Muscle of leg (tissue), 11 donors: ENCODE data around the gene RENBP. TPM values are rescaled to one million over a fixed set of nuclear protein-coding genes. Genes with fewer than 3 reads are reported as not detected.
A peak's percentile ranks its signal among the peaks of the same experiment; 100 is the strongest.

Experiments
- DNase-seq: peaks from one replicate; pipeline ENCODE4 v3.0.0; 2013
- H3K27ac ChIP-seq: one replicate; pipeline ENCODE4 v1.5.1; 2013; ENCODE audit warnings: mild to moderate bottlenecking, low read length, control low read depth
- H3K27me3 ChIP-seq: one replicate; pipeline ENCODE4 v1.6.1; 2013; ENCODE audit warnings: low read length; ENCODE audit not compliant: control insufficient read depth, insufficient read depth
- H3K36me3 ChIP-seq: one replicate; pipeline ENCODE4 v1.6.1; 2013; ENCODE audit warnings: low read length; ENCODE audit not compliant: control insufficient read depth, insufficient read depth
- H3K4me1 ChIP-seq: one replicate; pipeline ENCODE4 v1.6.1; 2013; ENCODE audit warnings: low read length; ENCODE audit not compliant: control insufficient read depth, insufficient read depth
- H3K4me3 ChIP-seq: one replicate; pipeline ENCODE4 v1.5.1; 2013; ENCODE audit warnings: low read length, control low read depth
- H3K9me3 ChIP-seq: replicated peaks from 2 replicates; pipeline ENCODE4 v1.6.1; 2013; ENCODE audit warnings: low read depth, low read length; ENCODE audit not compliant: control insufficient read depth
- WGBS: methylation state at CpG from one replicate; pipeline ENCODE4 v1.1.5; 2013; ENCODE audit warnings: missing lambda C conversion rate; ENCODE audit not compliant: insufficient coverage; 5-methylcytosine and 5-hydroxymethylcytosine counted together
- polyA plus RNA-seq, 8 donors: library from polyadenylated mRNA; unstranded; fragments of 120-200 nt; gene quantifications; one replicate each; pipeline versions ENCODE4 v1.2.1 to v1.2.3, GENCODE V29; 2013; ENCODE audit warnings: inconsistent platforms in 1 of 8, low replicate concordance in 1 of 8; ENCODE audit not compliant: insufficient read length in 8 of 8, insufficient read depth in 1 of 8
- total RNA-seq: library from RNA; stranded (reverse); fragments of 120-200 nt; gene quantifications from one replicate; pipeline ENCODE4 v1.2.4, GENCODE V29; 2013

Gene RENBP
- total and polyA plus RNA-seq, 9 donors: 3.1 to 7.2 (median 4.3) TPM

DNA sequence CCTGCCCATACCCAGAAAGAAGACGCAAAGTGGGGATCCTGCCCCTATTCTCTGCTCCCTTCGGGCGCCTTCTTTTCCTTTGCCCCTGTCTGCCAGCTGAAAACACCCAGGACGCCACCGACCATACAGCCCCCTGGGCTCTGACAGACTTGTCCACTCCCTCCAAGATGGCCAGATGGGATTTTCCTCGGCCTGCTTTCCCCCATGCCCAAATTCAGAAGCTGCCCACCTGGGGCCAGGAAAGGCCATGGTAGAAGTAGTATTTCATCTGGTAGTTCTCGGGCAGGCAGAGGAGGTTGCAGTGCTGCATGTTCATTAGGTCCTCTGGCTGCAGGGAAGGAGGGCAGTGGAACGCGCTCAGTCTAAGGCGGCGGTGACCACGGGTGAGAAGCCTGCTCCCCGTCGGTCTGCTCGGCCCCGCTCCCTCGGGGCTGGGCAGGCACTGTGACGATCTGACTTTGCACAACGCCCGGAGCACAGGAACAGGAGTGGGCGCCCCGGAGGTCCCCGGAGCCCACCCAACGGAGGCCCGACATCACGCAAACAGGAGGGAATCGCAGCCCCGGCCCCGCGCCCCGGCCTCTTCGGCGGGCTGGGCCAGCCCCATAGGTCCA lies 10.2 kb downstream of the RENBP start:
- 28% methylated on average over 32 of the region's 33 CpGs for WGBS
- Histone ChIP-seq H3K27ac (no peak overlapping the region), H3K27me3 (peaks cover 29% of the 10 kb centered on the region), H3K4me1 (peaks cover 12% of the 10 kb centered on the region), H3K4me3 (peak overlapping the region; percentile 64), H3K36me3 (peaks cover 33% of the 10 kb centered on the region), H3K9me3 (no peaks in the 10 kb centered on the region)
- DNase-seq: no peak

DNA sequence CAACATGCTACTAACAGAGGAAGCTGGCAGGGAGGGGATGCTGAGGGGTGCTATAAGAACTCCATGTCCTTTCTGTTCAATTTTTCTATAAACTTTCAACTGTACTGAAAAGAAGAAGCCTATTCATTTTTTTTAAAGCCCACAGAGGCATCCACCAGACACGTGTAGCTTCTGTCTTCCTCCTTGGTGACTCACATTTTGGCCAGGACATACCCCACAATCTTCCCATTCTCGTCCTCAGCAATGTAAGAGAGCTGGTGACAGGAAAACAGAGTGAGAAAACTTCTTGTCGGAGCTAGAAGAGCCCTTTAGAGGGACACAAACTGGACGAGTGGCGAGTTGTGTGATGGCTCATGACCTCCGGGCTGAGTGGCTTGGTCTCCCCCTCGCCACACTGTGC lies 10.7 kb downstream of the RENBP start:
- Histone ChIP-seq H3K27me3 (peaks cover 26% of the 10 kb centered on the region), H3K9me3 (no peaks in the 10 kb centered on the region), H3K36me3 (peaks cover 33% of the 10 kb centered on the region), H3K4me1 (peaks cover 15% of the 10 kb centered on the region), H3K27ac (no peak overlapping the region), H3K4me3 (peak overlapping the region; percentile 64)
- no peak for DNase-seq
- 77% methylated on average over 5 of the region's 7 CpGs for WGBS

DNA sequence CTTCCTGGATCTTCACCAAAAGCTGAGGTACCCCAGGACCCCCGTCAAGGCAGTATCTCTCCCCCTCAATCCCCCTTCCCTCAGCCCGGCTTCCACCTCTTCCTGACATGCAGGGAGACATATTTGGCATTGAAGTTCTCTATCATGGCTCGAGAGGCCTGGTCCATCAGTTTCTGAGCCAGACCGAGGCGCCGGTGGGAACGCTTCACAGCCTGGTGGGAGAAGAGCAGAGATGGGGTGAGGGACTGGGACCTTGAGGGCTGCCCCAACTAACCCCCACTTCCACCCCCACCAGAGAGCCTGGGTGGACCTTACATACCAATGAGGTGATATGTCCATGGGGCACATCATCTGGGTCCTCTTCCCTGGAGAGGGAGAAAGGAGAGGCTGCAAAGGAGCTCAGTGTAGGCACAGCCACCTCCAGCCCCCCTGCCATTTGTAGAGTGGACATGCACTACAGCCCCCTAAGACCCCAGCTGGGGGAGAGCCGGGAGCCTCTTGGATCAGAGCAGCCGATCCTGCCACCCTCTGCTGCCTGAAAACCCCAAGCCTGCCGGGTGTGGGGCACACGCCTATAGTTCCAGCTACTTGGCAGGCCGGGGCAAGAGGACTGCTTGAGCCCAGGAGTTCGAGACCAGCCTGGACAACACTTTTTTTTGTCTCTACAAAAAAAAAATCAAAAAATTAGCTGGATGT lies 12.1 kb downstream of the RENBP start:
- Histone ChIP-seq H3K27ac (no peak overlapping the region), H3K4me3 (no peak overlapping the region), H3K9me3 (no peaks in the 10 kb centered on the region), H3K27me3 (peaks cover 19% of the 10 kb centered on the region), H3K36me3 (peaks cover 33% of the 10 kb centered on the region), H3K4me1 (peaks cover 23% of the 10 kb centered on the region)
- 75% methylated on average over 7 of the region's 13 CpGs for WGBS
- DNase-seq: no peak

DNA sequence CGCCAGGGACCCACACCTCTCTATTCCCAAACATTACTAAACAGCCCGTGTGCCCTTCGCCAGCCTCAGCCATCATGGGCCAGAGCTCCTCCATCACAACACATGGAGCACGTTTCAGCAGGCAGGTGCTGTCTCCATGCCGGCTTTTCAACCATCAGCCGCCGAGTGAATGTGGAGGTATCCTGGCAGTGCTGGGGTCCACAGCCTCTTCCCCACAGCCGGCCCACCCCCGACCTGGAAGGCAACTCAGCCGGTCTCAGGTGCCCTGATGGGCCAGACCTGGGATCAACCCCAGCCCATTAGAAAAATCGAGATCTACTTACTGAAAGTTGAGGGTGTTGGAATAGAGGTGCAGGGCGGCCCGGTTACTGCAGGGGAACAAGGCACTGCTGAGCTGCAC lies 12.7 kb downstream of the RENBP start:
- WGBS: 87% methylated on average over 8 of the region's 13 CpGs
- Histone ChIP-seq H3K27me3 (peaks cover 20% of the 10 kb centered on the region), H3K9me3 (no peaks in the 10 kb centered on the region), H3K36me3 (peaks cover 33% of the 10 kb centered on the region), H3K4me1 (peaks cover 29% of the 10 kb centered on the region), H3K27ac (no peak overlapping the region), H3K4me3 (no peak overlapping the region)
- no peak for DNase-seq

DNA sequence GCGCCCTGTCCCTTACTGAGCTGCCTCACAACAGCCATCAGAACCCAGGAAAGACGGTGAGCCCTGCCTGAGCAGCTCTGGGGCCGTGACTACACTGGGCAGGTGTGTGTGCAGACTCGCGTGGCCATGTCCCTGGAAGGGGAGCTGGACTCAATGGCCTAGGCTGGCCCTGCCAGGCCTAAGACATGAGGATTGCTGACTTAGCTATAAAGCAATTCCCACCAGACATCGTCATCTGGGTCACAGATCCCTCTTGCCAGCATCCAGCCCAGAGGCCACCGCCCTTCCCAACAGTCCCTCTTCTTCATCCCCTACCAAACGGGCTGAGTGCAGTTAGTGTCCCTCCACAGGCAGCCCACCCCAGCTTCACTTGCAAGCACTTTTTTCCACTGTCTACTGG lies 13.3 kb downstream of the RENBP start:
- H3K27ac ChIP-seq: no peak overlapping the region
- no peaks in the 10 kb centered on the region for H3K9me3 ChIP-seq
- WGBS: 86% methylated on average over 8 of the region's 8 CpGs
- H3K4me3 ChIP-seq: no peak overlapping the region
- peaks cover 22% of the 10 kb centered on the region for H3K27me3 ChIP-seq
- peaks cover 33% of the 10 kb centered on the region for H3K36me3 ChIP-seq
- peaks cover 34% of the 10 kb centered on the region for H3K4me1 ChIP-seq
- DNase-seq: no peak

DNA sequence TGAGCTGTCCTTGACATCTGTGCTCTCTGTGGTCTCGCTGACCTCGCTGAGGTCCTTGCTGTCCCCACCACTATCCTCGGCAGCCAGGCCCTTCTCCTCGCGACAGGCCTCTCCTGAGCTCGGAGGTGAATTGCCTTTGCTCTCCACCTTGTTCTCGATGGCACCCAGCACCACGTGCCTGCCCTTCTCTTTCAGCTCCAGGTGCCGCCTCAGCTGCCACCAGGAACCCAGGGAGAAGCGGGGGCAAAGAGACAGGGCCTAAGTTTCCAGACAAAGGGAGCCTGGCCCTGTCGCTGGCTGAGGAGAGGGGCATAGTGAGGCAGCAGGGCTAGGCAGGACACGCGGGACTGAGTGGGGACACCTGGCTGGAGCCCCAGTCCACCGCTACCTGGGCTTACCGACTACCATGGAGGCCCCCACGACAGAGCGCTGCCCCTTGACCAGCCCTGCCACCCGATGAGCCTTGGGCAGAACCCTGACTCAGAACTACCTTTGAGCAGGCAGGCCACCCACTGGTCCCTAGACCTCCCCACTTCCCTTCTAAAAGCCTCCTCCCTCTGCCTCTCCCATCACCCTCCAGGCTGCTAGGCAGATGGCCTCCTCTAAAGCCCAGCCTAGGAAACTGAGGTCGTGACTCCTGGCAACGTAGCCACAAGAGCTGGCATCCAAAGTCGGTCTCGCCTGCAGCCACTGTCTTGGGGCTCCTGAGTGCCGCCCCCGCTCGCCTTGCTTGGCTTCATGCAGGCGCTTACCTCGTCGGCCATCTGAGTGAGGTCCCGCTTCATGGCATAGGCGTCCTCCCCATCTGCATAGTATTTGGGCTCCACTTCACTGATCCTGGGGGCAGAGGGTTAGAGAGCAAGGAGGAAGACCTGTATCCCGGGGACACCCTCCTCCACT lies 14.2 kb downstream of the RENBP start:
- Histone ChIP-seq H3K27me3 (peaks cover 24% of the 10 kb centered on the region), H3K9me3 (no peaks in the 10 kb centered on the region), H3K27ac (no peak overlapping the region), H3K36me3 (peaks cover 33% of the 10 kb centered on the region), H3K4me1 (peaks cover 39% of the 10 kb centered on the region), H3K4me3 (no peak overlapping the region)
- 88% methylated on average over 19 of the region's 31 CpGs for WGBS
- DNase-seq: no peak

DNA sequence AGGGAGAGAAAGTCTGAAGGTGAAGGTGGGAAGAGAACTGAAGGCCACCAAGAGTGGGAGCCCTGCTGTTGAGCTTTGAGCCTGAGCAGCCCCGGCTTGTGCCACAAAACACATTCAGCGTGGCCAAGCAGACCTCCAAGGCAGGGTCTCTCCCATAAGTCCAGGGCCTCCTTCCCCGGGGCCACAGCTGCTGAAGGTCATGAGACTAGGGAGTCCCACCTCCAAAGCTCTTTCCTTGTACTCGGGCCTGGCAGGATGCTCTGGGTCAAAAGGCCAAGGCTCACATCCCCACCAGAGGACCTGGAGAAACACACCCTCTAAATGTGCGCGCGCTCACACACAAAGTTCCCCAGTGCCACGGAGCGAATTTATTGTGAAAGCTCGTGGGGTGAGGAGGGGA lies 14.9 kb downstream of the RENBP start:
- H3K27ac ChIP-seq: no peak overlapping the region
- H3K4me3 ChIP-seq: no peak overlapping the region
- H3K36me3 ChIP-seq: peaks cover 33% of the 10 kb centered on the region
- H3K27me3 ChIP-seq: peaks cover 25% of the 10 kb centered on the region
- H3K4me1 ChIP-seq: peaks cover 45% of the 10 kb centered on the region
- WGBS: 81% methylated on average over 6 of the region's 10 CpGs
- no peak for DNase-seq
- no peaks in the 10 kb centered on the region for H3K9me3 ChIP-seq

DNA sequence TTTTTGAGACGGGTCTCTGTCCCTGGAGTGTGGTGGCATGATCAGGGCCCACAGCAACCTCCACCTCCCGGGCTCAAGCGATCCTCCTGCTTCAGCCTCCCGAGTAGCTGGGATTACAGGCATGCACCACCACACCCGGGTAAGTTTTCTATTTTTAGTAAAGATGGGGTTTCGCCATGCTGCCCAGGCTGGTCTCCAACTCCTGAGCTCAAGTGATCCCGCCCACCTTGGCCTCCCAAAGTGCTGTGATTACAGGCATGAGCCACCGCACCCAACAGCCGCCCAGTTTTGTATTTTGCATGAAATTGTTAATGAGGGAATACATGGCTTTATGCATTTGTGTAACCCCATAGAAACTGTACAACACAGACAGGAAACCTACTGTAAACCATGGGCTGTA lies 15.6 kb downstream of the RENBP start:
- no peak for DNase-seq
- peaks cover 45% of the 10 kb centered on the region for H3K4me1 ChIP-seq
- no peaks in the 10 kb centered on the region for H3K9me3 ChIP-seq
- peaks cover 32% of the 10 kb centered on the region for H3K27me3 ChIP-seq
- peaks cover 33% of the 10 kb centered on the region for H3K36me3 ChIP-seq
- peak overlapping the region; percentile 23 for H3K4me3 ChIP-seq
- H3K27ac ChIP-seq: peak overlapping the region; percentile 84
- WGBS: 74% methylated on average over 2 of the region's 9 CpGs

DNA sequence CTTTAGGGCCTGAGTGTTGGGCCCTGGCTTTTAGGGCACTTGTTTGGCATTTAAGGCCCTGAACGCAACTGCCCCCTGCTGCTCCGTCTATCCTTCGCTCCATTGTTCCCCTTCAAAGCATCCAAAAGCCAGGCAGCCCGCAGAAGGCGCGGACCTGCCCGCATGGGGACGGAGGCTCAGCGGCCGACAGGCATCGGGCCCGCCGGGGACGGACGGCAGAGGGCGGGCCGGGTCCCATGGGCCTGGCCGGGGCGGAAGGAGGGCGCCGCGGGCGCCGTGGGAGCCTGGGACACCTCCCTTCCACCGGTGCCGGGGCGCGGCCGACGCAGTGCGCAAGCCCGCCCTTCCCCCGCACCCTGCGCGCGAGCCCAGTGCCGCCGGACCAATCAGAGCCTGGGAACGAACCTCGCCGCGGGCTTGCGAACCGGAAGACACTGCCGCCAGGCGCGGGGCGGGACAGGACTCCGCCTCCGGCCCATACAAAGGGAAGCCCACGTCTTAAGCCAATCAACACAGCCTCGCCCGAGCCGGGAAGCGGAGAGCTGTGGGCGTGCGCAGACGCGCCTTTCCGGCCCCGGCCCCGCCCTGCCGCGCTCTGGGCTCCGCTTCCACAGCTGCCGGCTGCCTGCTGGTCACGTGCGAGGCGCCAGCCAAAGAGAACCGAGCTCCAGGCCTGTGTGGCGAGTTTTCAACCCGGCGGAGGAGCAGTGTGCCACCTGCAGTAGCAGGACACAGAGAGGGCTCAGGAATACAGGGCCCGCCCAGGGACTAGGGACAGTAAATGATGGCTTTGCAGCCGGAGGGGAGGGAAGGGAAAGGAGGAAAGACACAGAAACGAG lies 16.3 kb downstream of the RENBP start:
- H3K27ac ChIP-seq: peak overlapping the region; percentile 98
- H3K4me1 ChIP-seq: peaks cover 47% of the 10 kb centered on the region
- H3K4me3 ChIP-seq: peak overlapping the region; percentile 61
- no peaks in the 10 kb centered on the region for H3K9me3 ChIP-seq
- peaks cover 36% of the 10 kb centered on the region for H3K27me3 ChIP-seq
- DNase-seq: peak; percentile 99
- H3K36me3 ChIP-seq: peaks cover 30% of the 10 kb centered on the region
- WGBS: 18% methylated on average over 74 of the region's 76 CpGs
